GM18951 (cell line): ENCODE measurements around the gene EPB41L3.
"Not testable (repeated sequence)": the region's sequence is repeated elsewhere in the genome, so short reads cannot be mapped to it uniquely, and the experiment has no call there.

Experiments
- POLR2A ChIP-seq: IDR thresholded peaks from 4 replicates; pipeline ENCODE4 v1.6.1; 2011; ENCODE audit warnings: mild to moderate bottlenecking; ENCODE audit not compliant: insufficient read length, insufficient read depth; ENCODE audit errors: extremely low read depth
- in situ Hi-C: fragments of 300-500 bp; cut with MboI; formaldehyde crosslinking; loops from one replicate; pipeline ENCODE4 v1.12.0; 2022; ENCODE audit warnings: low sequenced_read_pairs, mixed read lengths, inconsistent platforms; ENCODE audit not compliant: unreplicated experiment

EPB41L3 gene

DNA sequence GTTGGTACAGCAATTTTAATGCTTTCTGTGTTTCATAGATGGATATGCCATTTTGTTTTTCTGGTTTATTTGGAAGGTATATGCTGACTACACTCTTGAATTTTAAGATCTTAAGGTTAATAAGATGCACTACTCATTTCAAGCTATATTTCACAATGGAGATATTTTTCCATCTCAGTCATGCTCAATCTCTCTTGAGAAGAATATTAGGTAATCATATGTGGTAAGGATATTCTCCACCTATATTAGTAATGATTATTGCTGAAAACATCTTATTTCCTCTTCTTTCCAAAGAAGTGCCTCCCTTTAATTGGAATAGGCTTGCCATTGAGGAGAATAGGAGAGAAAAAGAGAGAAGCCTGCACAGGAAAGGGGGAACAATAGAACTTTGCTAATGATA lies 40.1 kb downstream of the EPB41L3 start:
- TF ChIP-seq POLR2A = no peak
- in situ Hi-C loops = no loop called here

DNA sequence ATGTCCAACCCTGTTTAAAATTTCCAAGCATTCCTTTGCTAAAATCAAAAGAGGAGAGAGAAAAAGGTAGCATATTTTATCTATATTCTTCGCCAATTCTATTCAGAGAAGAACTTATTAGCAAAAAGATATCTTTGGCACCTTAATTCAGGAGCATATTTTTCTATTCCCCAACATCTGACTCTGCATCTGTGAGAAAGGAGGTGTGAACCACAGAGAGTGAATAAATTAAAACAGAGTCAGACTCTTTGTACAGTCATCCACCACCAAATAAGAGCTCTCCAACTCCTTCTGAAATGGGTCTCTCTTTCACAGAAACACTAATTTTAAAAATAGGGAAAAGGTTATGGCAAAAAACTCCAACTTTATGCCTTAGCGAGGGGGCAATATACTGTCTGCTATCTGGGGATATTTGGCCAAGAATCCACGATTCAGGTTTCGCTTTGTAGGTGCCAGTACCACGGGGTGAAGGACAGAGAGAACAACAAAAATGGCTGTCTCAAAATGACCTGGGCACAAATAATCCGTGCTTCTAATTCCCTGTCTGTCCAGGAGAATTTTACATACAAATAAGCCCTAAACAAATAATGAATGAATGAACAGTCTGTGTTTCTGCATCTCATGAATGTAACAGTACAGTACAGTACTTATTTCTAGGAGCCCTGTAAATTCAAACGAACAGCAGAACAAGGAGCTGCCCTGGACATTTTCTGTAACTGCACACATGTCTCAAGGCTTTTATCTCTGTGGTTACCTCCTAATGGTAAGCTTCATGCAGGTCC lies 43.4 kb downstream of the EPB41L3 start:
- in situ Hi-C loops = no loop called here
- no peak for TF ChIP-seq POLR2A

DNA sequence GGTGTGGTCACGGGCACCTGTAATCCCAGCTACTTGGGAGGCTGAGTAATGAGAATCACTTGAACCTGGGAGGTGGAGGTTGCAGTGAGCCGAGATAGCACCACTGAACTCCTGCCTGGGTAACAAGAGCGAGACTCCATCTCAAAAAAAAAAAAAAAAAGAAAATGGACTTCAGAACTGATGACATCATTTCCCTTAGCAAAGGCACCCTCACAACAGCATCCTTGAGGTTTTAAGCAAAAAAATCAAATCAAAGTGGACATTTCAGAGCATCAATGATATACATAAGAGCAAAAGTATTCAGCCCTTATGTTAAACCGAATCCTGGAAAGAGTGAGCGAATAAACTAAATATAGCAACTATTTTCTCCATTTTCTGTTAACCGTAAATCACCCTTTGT lies 45.3 kb downstream of the EPB41L3 start:
- in situ Hi-C loops = no loop called here
- TF ChIP-seq POLR2A = no peak

DNA sequence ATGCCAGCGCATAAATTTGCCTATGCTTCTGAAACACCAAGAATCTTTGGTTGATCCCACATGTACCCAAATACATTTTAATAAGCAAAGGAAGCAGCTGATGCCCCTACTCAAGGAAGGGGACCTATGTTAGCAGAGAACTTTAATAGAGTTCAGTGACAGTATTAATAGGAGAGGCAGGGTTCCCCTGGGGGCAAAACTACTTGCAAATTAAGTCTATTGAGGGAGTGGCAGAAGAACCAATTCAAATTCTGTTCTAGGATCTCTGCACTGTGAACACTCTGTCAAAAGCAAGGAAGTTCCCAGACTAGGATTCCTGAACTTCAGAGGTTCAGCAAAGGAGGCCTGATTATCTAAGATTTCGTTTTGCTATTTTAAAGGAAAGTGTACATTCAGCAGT lies 47.5 kb downstream of the EPB41L3 start:
- TF ChIP-seq POLR2A = no peak
- in situ Hi-C loops = no loop called here

DNA sequence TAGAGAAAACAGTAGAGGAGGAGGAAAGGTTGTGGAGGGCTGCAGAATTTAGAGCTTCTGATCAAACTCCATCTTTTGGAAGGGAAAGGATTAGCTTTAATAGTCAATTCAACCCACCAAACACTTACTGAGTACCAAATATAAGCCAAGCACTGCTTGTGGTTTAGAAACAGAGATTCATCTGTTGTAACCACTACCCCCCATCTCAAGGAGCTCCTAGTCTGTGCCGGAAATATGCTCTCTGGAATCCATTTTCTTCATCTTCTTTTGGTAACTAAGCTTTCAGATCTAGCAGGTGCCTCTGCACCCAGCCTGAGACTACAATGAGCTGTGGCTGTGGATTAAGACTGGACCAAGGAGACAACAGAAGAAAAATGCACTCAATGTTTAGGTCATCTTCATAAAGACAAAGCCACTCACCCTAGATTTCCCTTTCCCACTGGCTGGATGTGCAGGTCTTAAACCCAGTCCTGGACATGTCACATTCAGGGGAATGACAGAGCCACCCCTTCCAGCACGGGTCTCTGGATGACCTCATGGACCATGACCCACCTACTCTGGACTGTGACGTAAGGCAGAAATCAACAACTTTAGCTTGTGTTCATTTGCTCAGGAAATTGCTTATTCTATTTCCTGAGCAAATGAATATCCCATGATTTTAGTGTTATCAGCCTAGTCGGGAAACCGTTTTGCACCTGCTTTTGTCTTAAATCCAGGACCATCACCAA lies 52.9 kb downstream of the EPB41L3 start:
- in situ Hi-C loops = no loop called here
- TF ChIP-seq POLR2A = no peak

DNA sequence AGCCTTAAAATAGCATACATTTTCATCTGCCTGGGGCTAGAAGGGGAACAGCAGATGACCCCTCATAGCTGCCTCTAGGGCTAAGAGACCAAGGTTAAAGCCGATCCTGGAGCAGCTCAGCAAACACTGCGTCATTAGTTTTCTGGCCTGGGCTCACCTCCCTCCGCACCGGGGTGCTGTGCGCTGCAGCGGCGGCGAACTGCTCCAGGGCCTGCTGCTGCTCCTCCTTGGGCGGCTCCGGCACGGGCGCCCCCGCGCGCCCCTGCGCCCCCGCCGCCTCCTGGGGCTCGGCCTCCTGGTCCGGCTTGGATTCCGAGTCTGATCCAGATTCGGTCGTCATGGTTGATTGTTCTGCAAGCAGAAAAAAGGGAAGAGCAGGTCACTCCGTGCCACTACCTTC lies 55.0 kb downstream of the EPB41L3 start:
- in situ Hi-C loops = no loop called here
- TF ChIP-seq POLR2A = no peak

DNA sequence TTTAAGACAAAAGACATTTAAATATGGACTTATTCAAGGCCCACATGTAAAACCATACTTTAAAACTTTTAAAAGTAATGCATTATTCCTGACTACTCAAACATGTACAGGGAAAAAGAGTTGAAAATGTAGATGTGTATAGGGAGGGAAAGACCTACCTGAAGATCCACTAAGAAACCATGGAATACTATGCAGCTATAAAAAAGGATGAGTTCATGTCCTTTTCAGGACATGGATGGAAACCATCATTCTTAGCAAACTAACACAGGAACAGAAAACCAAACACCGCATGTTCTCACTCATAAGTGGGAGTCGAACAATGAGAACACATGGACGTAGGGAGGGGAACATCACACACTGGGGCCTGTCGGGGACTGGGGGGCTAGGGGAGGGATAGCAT lies 55.8 kb downstream of the EPB41L3 start:
- in situ Hi-C loops = not testable (repeated sequence)

DNA sequence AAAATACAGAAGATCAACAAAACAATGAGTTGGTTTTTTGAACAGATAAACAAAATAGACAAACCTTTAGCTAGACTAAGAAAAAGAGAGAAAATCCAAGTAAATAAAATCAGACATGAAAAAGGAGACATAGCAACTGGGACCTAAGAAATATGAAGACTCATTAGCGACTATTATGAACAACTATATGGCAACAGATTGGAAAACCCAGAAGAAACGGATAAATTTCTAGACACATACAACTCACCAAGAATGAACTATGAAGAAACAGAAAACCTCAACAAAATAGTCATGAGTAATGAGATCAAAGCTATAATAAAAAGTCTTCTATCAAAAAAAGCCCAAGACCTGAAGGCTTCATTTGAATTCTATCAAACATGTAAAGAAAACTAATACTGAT lies 59.3 kb downstream of the EPB41L3 start:
- TF ChIP-seq POLR2A = no peak
- in situ Hi-C loops = no loop called here

DNA sequence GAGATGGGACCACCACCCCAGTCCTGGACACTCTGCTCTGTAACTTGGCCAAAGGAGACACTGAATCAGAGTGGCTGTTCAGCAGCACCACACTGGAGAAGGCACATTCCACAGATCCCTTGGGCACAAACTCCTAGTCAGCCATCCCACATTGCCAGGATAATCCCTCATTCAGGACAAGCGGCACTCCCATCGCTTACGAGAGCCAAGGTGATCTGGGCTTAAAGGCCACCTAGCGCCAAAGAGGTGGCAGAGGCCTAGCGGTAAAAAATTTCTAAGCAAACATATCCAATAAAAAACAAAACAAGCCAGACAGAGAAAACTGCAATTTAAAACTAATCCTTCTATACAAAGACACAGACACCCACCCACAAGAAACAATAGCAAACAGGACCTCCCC lies 62.2 kb downstream of the EPB41L3 start:
- in situ Hi-C loops = no loop called here
- no peak for TF ChIP-seq POLR2A

DNA sequence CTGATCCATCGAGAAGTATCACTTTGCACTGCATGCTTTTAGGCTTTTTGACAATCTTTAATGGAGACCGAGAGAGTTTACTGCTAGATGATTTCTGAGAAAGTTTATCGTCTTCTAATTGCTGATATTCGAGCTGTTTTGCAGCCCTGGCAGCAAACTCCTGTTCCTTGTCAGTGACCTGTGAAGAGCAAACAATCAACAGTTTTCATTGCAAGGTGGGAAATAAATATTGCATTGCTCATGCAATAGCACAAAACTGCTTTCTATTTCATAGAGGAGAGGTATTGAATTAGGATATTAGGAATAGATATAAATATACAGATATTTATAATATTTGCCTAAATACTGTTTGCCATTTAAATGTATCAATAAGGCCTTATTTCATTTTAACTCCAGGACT lies 65.5 kb downstream of the EPB41L3 start:
- in situ Hi-C loops = no loop called here
- no peak for TF ChIP-seq POLR2A

DNA sequence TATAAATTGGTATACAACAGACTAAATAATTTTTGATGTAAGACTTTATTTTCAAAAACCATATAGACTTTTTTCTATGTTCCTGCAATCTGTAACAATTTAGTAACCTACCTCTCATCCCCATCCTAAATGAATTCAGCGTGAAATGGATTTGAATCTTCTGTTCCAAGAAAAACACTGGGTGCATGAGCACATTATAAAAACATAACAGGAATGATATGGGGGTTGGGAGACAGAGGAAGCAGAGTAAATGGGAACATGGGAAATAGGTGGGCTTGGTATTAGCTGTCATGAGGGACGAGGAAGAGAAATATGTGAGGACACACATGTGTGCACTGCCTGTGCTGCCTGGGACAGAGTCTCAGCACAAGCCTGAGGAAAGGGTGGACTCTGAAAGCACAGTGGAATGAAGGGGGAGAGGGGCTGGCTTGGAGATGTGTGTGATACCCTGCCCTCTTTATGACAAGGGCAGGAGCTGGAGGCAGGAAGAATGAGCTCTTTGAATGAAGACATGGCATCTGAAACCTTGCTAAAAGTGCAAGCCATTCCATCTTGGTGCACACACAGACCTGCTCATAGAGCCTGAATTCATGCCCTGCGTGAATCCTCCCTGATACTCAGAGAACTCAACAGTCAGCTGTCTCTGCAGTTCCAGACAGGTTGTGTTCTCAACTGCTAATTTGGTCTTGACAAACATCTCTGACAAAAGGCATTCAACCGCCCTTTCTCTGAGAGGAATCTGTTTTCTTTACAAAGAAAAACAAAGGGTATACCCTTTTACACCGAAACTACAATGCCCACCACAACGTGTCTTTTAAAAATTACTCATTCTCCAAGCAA lies 66.6 kb downstream of the EPB41L3 start:
- in situ Hi-C loops = no loop called here
- no peak for TF ChIP-seq POLR2A

DNA sequence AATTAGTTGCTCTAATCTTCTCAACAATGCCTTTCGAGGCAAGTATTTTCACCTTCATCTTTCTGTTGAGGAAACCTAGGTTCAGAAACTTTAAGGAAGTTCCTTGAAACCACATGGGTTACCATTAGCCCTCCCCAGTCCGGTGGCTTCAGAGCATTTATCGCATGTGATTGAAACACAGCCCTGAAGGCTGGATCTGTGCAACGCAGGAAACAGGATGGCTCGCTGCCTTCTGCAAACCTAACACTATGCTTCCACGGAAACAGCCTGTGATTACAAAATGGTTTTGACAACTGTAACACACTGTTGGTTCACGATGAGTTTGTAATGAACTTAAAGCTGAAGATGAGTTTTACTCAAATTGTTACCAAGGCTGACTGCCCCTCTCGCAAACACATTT lies 68.5 kb downstream of the EPB41L3 start:
- no peak for TF ChIP-seq POLR2A
- in situ Hi-C loops = no loop called here

DNA sequence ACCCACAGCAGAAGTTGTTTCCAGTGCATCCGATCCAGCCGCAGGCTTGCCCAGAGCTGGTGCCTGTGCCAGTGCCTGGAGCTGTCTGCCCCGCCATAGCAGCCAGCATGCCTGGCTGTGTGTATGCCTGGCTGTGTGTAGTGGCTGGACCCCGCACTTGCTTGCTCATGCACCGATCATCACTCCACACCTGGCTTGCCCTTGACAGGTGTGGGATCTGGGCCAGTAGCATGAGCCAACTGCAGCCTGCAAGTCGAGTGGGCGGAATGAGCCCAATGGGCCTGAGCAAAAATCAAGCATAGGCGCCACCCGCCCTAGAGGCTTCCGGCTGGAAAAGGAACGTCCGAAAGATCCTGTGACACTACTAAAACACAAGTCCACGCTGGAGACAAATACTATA lies 74.5 kb downstream of the EPB41L3 start:
- TF ChIP-seq POLR2A = no peak
- in situ Hi-C loops = no loop called here
